Measurements from ENCODE around the gene SNW1. TPM values are rescaled to one million over a fixed set of nuclear protein-coding genes. Genes with fewer than 3 reads are reported as not detected.
A peak's percentile ranks its signal among the peaks of the same experiment; 100 is the strongest.
"Not testable (repeated sequence)": the region's sequence is repeated elsewhere in the genome, so short reads cannot be mapped to it uniquely, and the experiment has no call there.

Gene SNW1
- total RNA-seq, 1 donor, result 55.7 TPM

DNA sequence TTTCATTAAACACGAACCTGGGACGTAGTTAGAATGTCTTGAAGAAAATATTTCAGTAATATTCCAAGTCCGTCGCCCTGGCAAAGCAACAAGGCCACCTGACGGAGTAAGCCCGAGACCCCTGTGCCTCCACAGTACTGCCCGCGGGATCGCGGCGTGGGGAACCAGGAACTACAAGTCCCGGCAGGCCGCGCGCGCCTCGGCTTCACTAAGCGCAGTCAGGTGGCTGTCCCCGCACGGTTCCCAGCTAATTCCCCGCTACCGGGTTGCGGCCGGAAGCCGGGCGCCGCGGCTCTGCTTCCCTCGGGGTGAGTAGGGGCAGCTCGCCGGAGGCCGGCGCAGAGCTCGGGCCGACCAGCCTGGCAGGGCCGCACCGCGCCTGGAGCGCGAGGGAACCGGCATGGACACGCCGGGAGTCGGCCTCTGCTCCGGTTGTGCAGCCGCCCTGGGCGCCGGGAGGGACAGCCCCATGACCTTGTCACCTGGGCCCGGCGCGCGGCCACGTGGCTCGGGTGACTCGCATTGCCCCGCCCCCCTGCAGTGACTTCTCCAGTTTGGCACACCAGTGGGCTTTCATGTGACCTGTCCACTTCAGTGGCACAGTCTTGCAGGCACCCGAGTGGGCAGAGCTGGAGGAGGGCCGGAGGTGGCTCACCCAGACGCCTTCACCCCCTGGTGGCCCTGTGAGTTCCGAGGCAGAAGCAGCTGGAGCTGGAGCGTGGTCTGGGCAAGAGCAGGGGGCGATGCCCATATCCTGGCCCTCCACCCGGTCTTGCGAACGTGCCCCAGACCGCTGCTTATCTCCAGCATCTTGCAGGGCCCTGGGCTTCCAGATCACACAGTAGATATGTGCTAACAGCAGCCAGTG is 39.1 kb upstream of the SNW1 start, which contains the start of gene ADCK1:
Gene ADCK1, plus strand, starts transcription at position 247 of the 868 bp plus-strand sequence. CDS start 18,870 bp downstream, outside the sequence.
- DNase-seq (ENCODE audit: low read depth), result peak; percentile 68
- TF ChIP-seq, protein P1, sequence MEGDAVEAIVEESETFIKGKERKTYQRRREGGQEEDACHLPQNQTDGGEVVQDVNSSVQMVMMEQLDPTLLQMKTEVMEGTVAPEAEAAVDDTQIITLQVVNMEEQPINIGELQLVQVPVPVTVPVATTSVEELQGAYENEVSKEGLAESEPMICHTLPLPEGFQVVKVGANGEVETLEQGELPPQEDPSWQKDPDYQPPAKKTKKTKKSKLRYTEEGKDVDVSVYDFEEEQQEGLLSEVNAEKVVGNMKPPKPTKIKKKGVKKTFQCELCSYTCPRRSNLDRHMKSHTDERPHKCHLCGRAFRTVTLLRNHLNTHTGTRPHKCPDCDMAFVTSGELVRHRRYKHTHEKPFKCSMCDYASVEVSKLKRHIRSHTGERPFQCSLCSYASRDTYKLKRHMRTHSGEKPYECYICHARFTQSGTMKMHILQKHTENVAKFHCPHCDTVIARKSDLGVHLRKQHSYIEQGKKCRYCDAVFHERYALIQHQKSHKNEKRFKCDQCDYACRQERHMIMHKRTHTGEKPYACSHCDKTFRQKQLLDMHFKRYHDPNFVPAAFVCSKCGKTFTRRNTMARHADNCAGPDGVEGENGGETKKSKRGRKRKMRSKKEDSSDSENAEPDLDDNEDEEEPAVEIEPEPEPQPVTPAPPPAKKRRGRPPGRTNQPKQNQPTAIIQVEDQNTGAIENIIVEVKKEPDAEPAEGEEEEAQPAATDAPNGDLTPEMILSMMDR (IDR thresholded peaks at IDR 0.05; ENCODE audit: insufficient read depth, low read length), result peak; percentile 60
- H3K4me3 ChIP-seq (ENCODE audit: low read depth, low read length), result peak within 1 kb of the TSS; percentile 77

DNA sequence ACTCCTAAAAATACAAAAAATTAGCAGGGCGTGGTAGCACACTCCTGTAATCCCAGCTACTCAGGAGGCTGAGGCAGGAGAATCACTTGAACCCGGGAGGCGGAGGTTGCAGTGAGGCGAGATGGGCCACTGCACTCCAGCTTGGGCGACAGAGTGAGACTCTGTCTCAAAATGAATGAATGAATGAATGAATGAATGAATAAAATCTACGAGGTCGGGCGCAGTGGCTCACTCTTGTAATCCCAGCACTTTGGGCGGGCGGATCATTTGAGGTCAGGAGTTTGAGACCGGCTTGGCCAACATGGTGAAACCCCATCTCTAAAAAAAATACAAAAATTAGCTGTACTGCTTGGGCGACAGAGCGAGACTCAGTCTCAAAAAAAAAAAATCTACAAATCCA is 38.5 kb upstream of the SNW1 start:
- peak overlapping the region; percentile 77 for H3K4me3 ChIP-seq (ENCODE audit: low read depth, low read length)
- not testable (repeated sequence) for DNase-seq (ENCODE audit: low read depth)

DNA sequence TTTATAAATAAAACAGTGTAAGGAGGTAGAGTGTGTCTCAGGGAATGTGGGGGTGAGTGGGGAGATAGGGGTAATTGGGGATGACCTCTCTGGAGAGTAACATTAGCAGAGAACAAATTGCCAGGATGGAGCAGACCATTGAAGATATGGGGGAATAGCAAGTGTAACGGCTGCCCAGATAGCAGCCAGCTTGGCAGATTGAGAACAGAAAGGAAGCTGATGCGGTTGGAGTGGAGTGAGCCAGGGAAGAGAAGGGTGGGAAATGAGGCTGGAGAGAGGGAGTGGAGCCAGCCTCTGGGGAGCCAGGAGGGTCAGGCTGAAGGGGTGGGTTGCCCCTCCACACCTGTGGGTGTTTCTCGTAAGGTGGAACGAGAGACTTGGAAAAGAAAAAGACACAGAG is 33.4 kb upstream of the SNW1 start:
- no peak for DNase-seq (ENCODE audit: low read depth)

DNA sequence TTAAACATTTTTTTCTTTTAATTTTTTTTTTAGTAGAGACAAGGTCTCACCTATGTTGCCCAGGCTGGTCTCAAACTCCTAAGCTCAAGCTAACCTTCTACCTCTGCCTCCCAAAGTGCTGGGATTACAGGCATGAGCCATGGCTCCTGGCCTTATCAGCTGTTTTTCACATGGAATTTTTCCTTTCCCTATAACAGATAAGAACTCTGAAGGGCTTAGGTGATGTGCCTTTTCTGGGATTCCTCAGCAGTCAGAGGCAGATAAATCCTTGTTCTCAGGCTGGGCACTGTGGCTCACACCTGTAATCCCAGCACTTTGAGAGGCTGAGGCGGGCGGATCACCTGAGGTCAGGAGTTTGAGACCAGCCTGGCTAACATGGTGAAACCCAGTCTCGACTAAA is 32.3 kb upstream of the SNW1 start:
- not testable (repeated sequence) for H3K4me3 ChIP-seq (ENCODE audit: low read depth, low read length); DNase-seq (ENCODE audit: low read depth)

More for the DNA sequence above, 33.4 kb upstream of the SNW1 start:
- TF ChIP-seq, protein P1 (IDR thresholded peaks at IDR 0.05; ENCODE audit: insufficient read depth, low read length), result no peak
- H3K4me3 ChIP-seq (ENCODE audit: low read depth, low read length), result no peak overlapping the region

DNA sequence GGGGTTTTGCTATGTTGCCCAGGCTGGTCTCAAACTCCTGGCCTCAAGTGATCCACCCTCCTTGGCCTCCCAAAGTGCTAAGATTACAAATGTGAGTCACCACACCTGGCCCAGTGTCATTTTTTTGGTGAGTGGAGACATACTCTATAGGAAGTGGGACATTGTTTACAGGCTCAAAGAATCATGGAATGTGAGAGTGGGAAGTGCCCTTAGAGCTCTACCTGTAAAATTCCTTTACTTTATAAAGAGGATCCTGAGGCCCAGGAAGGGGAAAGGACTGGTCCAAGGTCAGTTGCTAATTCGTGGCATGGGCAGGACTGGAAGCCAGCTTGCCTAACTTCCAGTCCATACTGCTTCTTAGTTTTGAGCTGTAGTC is 30.3 kb upstream of the SNW1 start:
- DNase-seq (ENCODE audit: low read depth), result no peak
- no peak overlapping the region for H3K4me3 ChIP-seq (ENCODE audit: low read depth, low read length)
- TF ChIP-seq, protein P1 (IDR thresholded peaks at IDR 0.05; ENCODE audit: insufficient read depth, low read length), result no peak

DNA sequence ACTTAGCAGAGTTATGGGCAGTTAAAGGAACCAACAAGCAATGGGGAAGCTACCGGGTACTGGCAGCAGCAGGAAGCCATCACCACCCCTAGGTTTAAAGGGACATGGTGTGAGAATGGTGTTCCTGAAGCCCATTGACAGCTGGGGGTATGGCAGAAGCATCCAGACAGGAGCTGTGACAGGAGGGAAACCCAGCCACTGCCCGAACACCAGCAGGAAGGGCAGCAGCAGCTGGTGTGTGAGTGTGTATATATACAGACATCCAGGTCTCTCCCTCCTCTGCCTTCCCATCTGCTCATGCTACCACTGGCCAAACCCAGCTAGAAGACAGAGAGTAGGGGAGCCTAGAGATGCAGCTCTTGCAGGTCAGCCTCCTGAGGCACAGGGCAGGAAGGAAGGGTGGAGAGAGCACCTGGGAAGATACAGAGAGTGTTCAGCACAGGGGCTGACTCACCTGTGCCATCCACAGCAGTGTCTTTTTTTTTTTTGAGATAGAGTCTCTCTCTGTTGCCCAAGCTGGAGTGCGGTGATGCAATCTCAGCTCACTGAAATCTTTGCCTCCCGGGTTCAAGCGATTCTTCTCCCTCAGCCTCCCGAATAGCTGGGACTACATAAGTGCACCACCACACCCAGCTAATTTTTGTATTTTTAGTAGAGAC is 29.7 kb upstream of the SNW1 start:
- no peak overlapping the region for H3K4me3 ChIP-seq (ENCODE audit: low read depth, low read length)
- DNase-seq (ENCODE audit: low read depth), result no peak
- TF ChIP-seq, protein P1 (IDR thresholded peaks at IDR 0.05; ENCODE audit: insufficient read depth, low read length), result no peak

DNA sequence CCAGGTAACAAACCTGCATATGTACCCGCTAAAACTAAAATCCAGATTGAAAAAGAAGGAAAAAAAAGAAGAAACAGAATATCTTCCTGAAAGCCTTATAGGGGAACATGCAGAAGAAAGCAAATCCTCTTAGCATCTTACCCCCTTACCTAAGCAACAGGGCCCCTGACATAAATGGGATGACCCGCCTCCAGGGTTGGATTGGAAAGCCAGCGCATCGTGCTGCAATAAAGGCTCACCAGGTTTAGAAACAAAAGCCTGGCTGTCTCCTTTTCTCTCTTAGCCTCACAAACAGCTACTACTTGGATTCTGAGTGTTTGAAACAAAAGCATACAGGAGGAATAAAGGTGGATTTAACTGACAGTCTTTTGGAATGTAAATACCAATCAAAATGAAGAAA is 25.2 kb upstream of the SNW1 start:
- no peak for DNase-seq (ENCODE audit: low read depth)
- TF ChIP-seq, protein P1 (IDR thresholded peaks at IDR 0.05; ENCODE audit: insufficient read depth, low read length), result no peak
- no peak overlapping the region for H3K4me3 ChIP-seq (ENCODE audit: low read depth, low read length)
